Activated CD4-positive, alpha-beta T cell treated with anti-CD3 and anti-CD28 coated beads for 24 hours (primary cell): Measurements from ENCODE around the gene FAAP100.

Experiments used
- DNase-seq, 2 donors: peaks; one replicate each; pipeline ENCODE4 v3.0.0-alpha.2; 2020; ENCODE audit warnings: low read depth in 2 of 2

The FAAP100 gene

DNA sequence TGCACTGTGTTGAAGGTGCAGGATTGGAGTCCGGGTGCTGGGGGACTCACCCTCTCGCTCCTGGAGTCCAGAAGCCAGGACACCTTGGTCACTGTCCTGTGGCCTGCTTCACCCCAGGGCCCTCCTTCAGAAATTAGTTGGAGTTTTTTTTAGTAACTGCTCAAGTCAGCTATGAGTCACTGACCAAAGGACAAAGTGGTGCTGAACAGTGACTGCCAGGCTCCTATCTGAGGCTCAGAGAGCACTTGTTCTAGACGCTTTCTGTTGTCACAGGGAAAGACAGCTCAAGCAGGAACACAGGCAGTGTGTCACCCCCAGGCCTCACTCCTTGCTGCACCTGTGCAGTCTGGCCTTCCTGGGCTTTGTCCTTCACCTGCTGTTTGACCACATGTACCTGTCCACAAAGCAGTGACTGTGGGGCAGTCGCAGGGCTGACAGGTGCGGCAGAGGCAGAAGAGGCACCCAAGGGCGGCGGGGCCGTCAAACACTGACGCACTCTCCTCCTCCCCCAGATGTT, 4.1 kb upstream of the FAAP100 start:
- no peak for DNase-seq

DNA sequence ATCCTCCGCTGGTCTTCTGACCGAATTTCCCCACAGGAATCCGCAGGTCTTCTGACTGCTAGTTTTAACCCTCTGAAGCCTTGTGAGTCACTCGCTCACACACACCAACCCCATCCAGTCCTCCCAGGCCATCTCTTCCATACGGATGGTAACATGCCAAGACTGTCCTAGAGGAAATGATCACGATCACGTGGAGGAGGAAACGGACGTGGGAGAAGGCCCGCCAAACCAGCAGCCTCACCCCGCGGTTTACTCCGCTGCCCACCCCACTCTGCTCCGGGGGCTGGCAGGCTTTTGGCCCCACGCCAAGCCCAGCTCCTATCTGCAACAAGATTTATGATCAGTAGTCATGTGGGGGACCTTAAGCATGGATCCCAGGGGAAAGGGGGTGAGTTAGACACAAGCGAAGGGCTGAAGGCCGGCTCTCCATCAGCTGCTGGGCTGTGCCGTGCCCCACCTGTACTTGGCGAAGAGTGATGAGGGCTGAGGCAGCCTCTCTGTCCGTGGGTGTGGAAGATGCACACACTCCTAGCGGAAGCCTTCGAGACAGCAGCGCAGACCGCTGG, 1.5 kb upstream of the FAAP100 start:
- DNase-seq: no peak

DNA sequence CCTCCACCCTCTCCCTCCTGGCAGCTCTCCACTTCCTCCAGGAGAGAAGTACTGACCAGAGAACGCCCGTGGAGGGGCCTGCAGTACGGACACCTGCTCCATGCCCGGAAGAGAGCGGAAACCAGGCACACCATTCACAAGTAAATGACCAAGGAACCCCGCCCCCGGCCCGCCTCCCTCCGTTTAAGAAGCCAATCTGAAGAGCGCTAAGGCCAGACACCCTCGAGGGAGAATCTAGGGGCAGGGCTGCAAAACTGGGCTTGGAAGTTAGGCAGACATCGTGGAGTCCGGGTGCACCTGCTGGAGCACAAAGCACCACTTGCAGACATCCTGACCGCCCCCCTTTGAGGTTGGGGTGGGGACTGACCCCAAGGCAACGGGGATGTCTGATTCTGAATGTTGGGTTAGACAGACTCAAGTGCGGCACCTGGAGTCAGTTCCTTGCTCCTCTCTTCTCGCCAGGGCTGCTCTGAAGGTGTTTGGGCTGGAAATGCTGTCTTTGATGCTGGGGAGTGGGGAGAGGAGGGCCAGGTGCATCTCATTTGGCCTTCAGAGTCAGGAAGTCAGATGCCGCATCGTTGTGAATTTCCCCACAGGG, 964 bp upstream of the FAAP100 start:
- peak; percentile 67 to 74 for DNase-seq

DNA sequence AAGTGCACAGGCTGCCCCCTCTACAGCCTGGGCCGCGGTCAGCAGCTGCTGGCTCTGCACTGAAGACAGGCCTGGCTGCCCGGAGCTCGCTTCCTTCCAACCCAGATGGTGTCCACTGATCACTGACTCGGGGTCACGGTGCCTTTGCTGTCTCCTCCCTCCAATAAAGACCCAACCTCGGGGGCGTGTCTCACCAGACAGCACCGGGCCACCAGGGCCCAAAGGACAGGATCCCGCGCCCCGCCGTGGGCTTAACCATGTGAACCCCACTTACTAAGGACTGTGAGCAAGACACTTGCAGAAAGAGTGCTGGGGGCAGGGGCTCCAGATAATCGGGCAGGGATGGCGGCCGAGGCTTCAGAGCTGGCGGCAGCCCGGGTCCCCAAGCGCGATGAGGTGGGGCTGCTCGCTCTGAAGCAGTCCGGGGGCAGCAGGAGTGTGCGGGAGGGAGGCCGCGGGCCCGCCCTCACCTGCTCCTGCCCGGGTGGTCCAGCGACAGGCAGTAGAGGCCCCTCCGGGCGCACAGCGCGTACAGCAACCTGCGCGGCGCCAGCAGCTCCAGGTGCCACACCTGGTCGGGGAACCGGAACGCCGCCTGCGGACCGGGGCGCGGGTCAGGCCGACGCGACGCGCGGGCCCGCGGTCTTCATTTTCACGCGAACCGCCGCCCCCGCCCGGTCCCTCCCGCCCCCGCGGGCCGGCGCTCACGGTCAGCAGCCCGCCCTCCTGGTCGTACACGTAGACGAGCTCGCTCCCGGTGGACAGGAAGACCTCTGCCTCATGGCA, 502 bp downstream of the FAAP100 start:
- no peak for DNase-seq

DNA sequence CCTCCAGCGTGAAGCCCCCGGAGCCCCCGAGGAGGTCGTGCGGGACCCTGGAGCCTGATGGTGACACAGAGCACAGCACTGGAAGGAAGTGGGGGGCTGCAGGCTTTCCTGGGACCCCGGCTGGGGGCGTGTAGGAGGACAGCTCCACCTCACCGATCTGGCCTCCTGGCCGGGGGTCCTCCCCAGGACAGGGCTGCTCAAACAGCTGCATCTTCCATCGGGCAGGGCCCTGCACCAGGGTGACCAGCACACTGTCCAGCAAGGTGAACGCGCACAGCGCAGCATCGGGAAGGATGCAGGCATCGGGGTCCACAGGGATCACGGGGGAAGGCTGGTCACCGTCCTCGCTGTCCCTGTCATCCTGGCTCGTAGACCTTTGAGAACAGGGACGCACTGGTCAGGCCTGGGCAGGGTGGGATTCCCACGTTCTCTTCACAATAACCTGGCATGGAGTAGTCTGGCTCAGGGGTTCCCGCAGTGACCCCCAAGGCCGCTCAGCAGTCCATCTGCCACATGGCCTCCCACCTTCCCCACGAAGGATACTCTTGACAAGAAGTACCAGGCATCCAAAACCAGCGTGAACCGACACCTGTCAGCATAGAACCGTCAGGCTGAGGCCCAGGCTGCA, 1.2 kb downstream of the FAAP100 start:
- no peak for DNase-seq

DNA sequence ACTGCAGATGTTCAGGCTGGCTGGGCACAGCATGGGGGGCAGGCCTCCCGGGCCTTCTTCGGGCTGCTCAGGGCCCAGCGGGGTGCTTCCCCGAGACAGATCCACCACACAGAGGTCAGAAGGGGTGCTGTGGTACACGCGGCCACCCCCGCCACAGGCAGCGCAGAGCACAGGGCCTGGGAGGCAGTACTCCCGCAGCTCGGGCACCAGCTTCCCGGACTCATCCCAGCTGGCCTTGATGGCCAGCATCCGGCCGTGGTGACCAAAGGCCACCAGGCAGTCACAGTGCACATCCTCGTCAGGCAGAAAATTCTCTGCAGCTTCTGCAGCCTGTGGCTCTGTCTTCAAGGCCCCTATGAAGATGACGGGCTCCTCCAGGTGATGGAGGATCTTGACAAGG, 1.9 kb downstream of the FAAP100 start:
- no peak for DNase-seq

DNA sequence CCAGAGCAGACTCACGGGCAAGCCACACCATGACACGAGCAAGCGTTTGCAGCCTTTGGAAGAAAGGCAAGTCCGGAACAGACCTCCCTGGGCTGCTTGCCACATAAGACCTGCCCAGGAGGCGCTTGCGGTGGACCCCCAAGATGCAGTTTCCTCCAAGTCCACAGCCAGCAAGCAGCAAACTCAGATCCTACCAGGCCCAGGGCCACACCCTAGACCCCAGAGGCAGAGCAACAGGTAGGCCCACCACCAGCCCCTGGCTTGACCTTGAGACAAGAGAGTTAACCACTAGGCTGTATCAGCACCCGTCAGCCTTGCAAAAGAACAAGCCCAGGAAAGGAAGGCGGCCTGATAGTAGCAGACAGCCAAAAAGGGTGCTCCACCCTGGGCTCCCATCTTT, 2.3 kb downstream of the FAAP100 start:
- no peak for DNase-seq

DNA sequence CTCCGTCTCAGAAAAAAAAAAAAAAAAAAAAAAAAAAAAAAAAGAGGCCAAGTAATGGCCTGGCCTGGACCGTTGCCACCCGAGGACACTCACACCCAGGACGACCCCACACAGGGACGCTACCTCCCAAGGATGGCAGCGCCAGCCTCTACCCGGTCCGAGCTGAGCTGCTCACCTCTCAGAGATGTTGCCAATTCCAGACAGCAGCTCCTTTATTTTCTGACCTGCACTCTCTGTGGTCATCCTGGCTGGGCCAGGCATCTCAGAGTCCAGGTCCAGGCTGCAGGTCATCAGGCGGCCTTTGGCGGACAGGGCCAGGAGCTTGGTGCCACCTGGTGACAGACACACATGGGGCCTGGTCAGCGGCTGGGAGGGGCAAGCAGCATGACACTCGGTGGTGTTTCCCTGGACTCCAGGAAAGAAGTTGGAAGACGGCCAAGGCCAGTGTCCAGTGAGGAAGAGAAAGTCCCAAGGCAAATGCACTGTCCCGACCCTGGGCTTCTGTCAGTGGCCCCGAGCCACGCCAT, 3.1 kb downstream of the FAAP100 start:
- no peak for DNase-seq

DNA sequence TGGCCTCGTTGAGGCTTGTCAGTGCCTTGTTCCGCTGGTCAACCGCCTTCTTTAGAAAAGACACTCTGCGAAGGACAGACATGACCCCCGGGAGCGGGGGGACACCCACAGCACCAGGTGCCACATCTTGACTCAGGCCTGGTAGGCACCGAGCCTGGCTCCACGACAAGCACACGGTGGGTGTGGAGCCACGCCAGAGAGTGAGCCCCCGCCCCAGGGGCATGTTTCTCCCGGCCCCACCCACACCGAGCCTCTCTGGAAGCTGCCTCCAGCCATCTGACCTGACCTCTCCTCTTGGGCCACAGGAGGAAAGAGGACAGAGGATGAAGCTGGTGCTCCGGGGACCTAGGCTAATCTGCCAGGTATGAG, 4.6 kb downstream of the FAAP100 start:
- no peak for DNase-seq

DNA sequence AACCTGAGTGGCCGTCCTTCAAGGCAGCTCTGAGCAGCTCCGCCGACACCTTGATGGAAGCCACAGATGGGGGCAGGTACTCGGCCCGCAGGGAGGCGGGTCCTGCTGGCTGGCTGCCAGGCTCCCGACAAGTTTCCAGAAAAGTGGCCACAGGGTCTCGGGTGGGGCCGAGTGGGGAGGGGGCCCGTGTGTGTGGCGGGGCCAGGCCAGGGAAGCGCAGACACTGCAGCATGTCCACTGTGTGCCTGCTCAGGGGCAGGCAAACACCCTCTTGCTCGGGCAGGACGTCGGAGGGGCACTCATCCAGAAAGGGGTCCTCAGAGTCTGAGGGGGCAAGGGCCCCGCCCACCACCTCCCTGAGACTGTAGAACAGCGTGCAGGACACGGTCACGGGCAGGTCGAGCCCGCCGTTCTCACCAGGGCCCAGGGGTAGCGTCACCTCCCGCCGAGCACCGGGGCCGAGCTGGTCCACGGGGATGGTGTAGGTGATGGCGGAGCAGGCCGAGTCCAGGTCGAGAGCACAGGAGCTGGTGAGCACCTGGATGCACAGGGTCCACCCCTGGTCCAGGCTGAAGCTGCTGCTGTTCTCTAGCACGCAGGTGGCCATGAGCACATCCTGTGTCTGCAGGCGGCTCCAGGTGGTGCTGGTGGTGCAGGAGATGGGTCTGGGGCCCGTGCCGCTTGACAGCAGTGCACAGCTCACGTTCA, 5.1 kb downstream of the FAAP100 start:
- DNase-seq: no peak

DNA sequence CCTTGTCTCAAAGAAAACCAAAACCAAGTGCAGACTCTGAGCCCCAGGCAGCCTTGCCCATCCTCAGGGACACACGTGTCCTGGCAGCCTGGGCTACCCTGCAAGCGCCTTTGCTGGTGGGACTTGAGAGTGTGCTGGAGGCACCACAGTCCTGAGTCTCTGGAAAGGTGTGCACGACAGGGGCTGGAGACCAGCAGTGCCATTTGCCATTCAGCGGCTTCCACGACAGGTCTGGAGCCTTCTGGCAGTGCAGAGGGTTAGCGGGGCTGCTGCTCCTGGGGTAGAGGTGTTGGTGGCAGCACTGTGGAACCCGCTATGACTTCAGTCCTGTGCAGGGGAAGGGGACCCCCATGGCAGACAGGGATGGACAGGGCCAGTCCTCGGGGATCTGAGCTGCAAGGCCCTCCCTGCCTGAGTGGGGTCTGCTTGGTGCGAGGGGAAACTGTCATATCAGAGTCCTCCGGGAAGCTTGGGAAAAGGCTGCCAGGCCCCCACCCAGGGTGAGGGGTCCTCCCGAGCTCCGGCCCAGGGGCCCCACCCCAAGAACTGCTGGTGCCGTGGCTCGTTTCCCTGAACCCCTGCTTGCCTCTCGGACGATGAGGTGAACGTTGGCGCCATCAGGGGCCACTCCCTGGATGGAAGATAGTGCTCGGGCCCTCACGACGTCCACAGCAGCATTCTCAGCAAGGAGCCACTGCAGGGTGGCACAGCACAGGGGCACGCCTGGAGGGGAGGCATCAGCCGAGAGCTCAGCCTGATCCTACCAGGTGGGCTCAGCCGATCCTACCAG, 6.8 kb downstream of the FAAP100 start:
- no peak for DNase-seq

DNA sequence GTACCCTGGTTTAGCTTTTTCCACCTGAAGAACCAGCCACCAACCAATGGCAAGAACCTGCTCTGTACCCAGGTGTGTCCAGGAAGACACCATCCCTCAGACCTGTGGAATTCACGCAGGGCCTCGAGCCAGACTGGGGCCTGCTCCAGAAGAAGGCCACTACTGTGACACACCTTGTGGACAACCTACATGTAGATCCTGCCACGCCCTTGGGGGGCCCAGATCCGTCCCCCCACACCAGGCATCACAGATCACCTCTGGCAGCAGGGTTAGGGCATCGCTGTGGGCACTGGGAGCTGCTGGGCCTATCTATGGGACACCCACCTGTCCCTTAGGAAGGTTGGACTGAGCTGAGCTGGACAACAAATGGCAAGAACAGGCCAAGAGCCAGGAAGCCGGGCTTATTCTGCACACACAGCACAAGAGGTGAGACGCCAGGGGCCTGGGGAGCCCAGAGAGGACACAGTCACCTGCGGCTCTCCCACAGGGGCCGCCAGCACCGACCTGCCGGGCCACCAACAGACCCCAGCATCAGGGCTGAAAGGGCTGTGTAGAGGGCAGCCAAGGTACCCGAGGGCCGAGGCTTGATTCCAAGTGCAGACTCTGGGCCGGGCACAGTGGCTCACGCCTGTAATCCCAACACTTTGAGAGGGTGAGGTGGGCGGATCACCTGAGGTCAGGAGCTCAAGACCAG, 7.7 kb downstream of the FAAP100 start:
- no peak for DNase-seq

DNA sequence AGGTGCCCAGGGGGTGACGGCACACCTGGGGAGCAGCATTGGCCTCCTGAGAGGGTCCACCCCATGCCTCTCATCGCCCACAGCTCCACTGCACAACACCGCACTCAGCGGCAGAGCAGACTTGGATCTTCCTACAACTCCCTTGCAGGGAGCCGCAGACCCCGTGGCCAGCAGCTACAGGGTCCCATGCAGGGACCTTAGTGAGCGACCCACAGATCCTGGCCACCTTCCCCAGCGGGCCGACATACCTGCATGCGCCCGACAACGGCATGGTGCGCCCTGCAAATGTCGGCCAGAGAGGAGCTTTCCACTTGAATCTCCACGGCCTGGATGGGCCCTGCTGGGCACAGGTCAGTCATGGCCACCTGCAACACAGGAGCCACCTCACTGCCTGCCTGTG, 8.4 kb downstream of the FAAP100 start:
- no peak for DNase-seq

DNA sequence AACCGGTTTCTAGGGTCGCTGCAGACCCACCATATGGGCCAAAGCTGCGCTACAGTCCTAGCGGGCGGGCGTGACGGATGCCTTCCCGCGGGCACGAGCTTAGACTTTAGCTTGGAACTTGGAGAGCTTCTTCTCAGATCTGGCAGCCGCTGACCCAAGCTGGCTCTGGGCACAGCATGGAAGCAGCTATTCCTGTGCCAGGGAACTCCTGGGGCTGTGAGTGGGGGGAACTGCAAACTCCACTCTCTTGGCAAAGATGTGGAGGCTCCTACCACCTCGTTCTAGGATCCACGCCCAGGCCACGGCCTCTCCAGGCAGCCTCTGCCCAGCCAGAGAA, 8.8 kb downstream of the FAAP100 start:
- no peak for DNase-seq

DNA sequence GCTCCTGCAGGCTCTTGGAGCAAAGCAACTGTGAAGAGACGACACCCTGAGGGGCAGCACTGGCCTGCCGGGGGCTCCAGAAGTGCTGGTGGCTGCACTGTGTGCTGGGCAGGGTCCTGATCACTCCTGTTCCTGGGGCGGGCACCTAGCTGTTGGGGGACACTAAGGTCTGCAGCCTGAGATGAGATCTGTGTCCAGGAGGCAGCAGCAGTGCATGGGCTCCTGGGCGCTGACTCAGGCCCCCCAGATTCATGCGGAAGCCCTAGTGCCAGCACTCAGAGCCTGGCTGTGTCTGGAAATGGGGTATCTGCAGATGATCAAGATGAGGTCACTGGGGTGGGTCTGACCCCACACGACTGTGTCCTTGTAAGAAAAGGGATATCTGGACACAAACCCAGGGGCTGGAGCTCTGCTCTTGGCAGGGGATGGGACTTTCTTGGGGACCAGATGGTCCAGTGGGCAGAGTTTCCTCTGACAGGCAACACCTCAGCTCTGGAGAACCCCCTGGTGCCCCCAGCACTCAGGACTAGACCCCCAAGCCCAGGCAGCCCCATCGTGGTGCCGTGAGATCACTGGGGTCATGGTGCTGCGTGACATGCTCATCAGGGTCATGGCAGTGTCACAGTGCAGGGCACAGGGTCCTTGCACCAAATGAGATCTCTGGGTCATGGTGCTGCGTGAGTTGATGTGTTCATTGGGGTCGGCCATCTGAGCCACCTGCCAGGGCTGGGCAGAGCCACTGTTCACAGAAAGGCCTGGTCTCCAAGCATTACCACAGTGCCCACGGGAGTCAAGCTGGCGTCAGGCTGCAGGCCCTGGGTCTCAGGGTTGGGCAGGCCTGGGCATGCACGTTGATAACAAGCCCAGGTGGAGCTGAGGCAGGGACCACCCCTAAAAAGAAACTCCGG, 9.5 kb downstream of the FAAP100 start:
- no peak for DNase-seq

DNA sequence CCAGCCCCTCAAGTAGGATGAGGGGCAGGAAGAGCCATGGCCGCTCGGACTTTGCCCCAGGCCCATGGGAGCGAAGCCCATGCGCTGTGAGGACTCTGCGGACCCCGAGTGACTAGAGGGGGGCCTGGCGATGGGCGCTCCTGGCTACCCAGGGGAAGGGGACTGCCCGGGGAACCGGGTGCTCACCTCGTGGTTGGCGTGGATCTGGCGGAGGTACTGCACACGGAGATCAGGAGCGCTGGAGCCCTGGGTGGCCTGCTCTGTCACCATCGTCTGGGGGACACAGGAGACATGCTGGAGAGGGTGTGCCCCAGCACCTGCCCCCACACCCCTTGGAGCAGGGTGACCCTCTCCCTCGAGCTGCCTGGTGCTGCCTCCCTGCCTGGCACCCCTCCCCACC, 11.0 kb downstream of the FAAP100 start:
- DNase-seq: no peak

DNA sequence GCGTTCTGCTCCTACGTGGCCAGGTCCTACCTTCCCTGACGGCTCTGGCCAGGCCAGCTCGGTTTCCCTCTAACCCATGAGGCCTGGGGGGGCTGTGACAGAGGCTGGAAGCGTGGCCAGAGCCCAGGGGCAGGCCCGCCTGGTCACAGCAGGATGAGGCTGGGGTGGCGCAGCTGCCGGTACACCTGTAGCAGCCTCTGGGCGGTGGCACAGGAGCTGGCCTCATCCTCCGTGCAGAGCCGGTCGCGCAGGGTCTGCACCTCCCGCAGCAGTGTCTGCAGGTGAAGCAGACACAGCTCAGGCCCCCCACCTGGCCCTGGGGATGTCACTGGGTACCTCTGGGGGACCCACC, 11.5 kb downstream of the FAAP100 start:
- DNase-seq: no peak

DNA sequence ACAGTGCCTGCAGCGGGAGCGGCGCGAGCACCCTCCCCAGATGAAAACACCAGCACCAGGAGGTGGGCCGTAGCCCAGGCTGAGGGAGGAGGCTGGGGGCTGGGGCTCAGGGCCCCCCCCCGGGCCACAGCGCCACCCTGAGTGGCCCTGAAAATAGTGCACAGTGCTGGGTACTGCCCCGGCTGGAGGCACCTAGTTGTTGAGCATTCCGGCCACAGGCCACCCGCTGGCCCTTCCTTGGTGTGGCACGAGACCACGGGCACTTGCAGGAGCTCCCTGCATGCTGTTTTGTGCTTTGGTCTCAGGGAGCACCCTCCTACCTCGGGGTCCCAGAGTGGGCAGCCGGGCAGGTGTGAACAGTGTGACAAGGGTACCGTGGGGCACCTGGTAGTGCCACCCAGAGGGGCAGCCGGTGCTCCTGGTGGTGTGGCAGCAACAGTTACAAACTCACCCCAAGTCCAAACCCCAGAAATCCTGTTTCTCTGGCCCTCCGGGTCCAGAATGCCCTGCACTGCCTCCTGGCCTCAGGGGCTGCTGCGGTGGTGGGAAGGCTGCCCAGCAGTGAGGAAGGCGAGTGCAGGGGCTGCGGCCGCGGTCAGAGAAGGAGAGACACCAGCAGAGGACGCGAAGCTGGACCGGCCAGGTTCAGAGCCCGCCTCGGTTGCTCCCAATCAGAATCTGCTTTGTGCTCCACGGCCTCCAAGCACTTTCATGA, 12.0 kb downstream of the FAAP100 start:
- DNase-seq: no peak

DNA sequence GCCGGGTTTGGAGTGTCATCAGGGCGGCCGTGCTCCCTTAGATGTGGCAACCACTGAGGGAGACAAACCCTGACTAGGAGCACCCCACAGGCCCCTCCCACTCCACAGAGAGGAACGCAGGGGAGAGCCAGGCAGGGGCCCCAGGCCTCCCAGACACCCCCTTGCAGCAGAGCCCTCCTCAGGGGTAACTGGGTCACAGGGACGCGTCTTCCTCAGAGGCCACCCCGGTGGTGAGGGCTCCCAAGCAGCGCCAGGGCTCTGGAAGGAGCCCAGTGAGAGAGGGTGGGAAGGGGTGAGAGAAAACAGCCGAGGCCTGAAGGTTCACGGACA, 12.6 kb downstream of the FAAP100 start:
- DNase-seq: no peak
